K562 (cell line): ENCODE data around the gene PBX2. TPM values are rescaled to one million over a fixed set of nuclear protein-coding genes. Genes with fewer than 3 reads are reported as not detected.

Experiments
- BHLHE40 ChIP-seq: IDR thresholded peaks from 2 replicates; pipeline ENCODE4 v1.6.1; 2011; ENCODE audit warnings: low read length, improper control_type of control experiment
- CBX8 ChIP-seq: fragments of 200-600 bp; sonication (generic); IDR thresholded peaks from 2 replicates; pipeline ENCODE4 v1.6.1; 2012; ENCODE audit warnings: borderline replicate concordance, mixed run types, low read depth, mild to moderate bottlenecking, moderate library complexity, mixed read lengths, low read length, control low read depth, inconsistent platforms; ENCODE audit not compliant: poor library complexity, severe bottlenecking; ENCODE audit errors: extremely low read depth
- CTBP1 ChIP-seq: fragments of 450-650 bp; IDR thresholded peaks from 2 replicates; pipeline ENCODE4 v1.6.1; 2016; ENCODE audit warnings: borderline replicate concordance
- EWSR1 ChIP-seq: fragments of 450-650 bp; IDR thresholded peaks from 2 replicates; pipeline ENCODE4 v1.6.1; 2018; ENCODE audit warnings: borderline replicate concordance, mild to moderate bottlenecking, low read depth, moderate library complexity; ENCODE audit not compliant: partially characterized antibody
- FOXA1 ChIP-seq: fragments of 450-650 bp; IDR thresholded peaks from 2 replicates; pipeline ENCODE4 v1.6.1; 2016; ENCODE audit warnings: mild to moderate bottlenecking, borderline replicate concordance
- HNRNPLL ChIP-seq: fragments of 200-400 bp; formaldehyde crosslinking; IDR thresholded peaks from 2 replicates; pipeline ENCODE4 v1.6.1; 2017; ENCODE audit warnings: low read length, low read depth, mild to moderate bottlenecking; ENCODE audit not compliant: poor library complexity, severe bottlenecking
- MCM3 ChIP-seq: fragments of 450-650 bp; IDR thresholded peaks from 2 replicates; pipeline ENCODE4 v1.6.1; 2016
- NCOA1 ChIP-seq: fragments of 450-650 bp; IDR thresholded peaks from 2 replicates; pipeline ENCODE4 v1.6.1; 2016; ENCODE audit warnings: low read depth
- POLR2H ChIP-seq: IDR thresholded peaks from 2 replicates; pipeline ENCODE4 v1.6.1; 2016; ENCODE audit warnings: missing genetic modification characterization, low read depth, mild to moderate bottlenecking, control low read depth, missing compliant biosample characterization, moderate library complexity
- SAP30 ChIP-seq: fragments of 200-600 bp; sonication (generic); IDR thresholded peaks from 2 replicates; pipeline ENCODE4 v1.6.1; 2012; ENCODE audit warnings: borderline replicate concordance, low read depth, mild to moderate bottlenecking, moderate library complexity, low read length, control low read depth, inconsistent platforms; ENCODE audit not compliant: insufficient read depth, poor library complexity, severe bottlenecking
- SMARCC2 ChIP-seq: fragments of 450-650 bp; IDR thresholded peaks from 2 replicates; pipeline ENCODE4 v1.6.1; 2017; ENCODE audit warnings: antibody characterized with exemption, moderate library complexity, mild to moderate bottlenecking, low read depth
- SMC3 ChIP-seq: conservative IDR thresholded peaks from 2 replicates; pipeline ENCODE4 v1.6.1; 2011; ENCODE audit warnings: low read depth, low read length, improper control_type of control experiment; ENCODE audit not compliant: insufficient read depth
- TRIM28 ChIP-seq: fragments of 450-650 bp; IDR thresholded peaks from 2 replicates; pipeline ENCODE4 v1.6.1; 2017
- U2AF1 ChIP-seq: fragments of 200-400 bp; formaldehyde crosslinking; optimal IDR thresholded peaks from 2 replicates; pipeline ENCODE3; 2017; ENCODE audit warnings: mild to moderate bottlenecking, low read depth, low read length, moderate library complexity
- WHSC1 ChIP-seq: IDR thresholded peaks from one replicate; pipeline ENCODE4 v1.6.1; 2012; ENCODE audit warnings: low read length, control low read depth, inconsistent platforms
- ZFP30 ChIP-seq: fragments of 250-450 bp; sonication (Bioruptor Pico); IDR thresholded peaks from 2 replicates; pipeline ENCODE4 v1.8.0; 2022; ENCODE audit warnings: moderate library complexity, mild to moderate bottlenecking, inconsistent platforms, borderline replicate concordance
- ZNF224 ChIP-seq: sonication (generic); formaldehyde crosslinking; IDR thresholded peaks from 2 replicates; pipeline ENCODE4 v1.8.0; 2022; ENCODE audit warnings: mild to moderate bottlenecking, missing genetic modification reagents
- ZNF764 ChIP-seq: fragments of 250-450 bp; sonication (Bioruptor Pico); IDR thresholded peaks from 2 replicates; pipeline ENCODE4 v1.4.0; 2020; ENCODE audit warnings: low read depth, mild to moderate bottlenecking, moderate library complexity
- ZNF780A ChIP-seq: fragments of 250-450 bp; sonication (Bioruptor Pico); IDR thresholded peaks from 2 replicates; pipeline ENCODE4 v1.5.0; 2021; ENCODE audit warnings: mild to moderate bottlenecking
- polyA plus RNA-seq, 8 experiments: library from polyadenylated mRNA; depleted of rRNA in 4 of 8; stranded (reverse) in 5 of 8; unstranded in 3 of 8; fragments of >200 nt; fragmentation: Nextera tagmentation in 2 of 8; fragmentation: Illumina TruSeq in 1 of 8; extraction: Ambion mirVana in 2 of 8; extraction: Trizol in 1 of 8; gene quantifications; 2 replicates each; pipeline versions ENCODE4 v1.2.1 to v1.2.3, GENCODE V29; 2011 to 2014; ENCODE audit warnings: inconsistent platforms in 1 of 8, missing spikeins in 1 of 8
- total RNA-seq, 7 experiments: library from RNA; depleted of rRNA in 6 of 7; stranded (reverse); fragments of >200 nt in 6 of 7; fragmentation: Illumina TruSeq in 2 of 7; extraction: Trizol in 2 of 7; gene quantifications; 2 replicates each; pipeline versions ENCODE4 v1.2.1 to v1.2.3, GENCODE V29; 2011 to 2021; ENCODE audit warnings: low replicate concordance in 1 of 7
- TF ChIP-seq, protein P1 (sequence below): IDR thresholded peaks from 2 replicates; pipeline ENCODE4 v1.6.1; 2011; ENCODE audit warnings: borderline replicate concordance, low read depth, mild to moderate bottlenecking, moderate library complexity, low read length; ENCODE audit not compliant: insufficient read depth, poor library complexity, severe bottlenecking
- TF ChIP-seq, protein P2 (sequence below): fragments of 200-800 bp; sonication (Bioruptor generic); IDR thresholded peaks from 2 replicates; pipeline ENCODE4 v1.6.1; 2017; ENCODE audit warnings: missing genetic modification characterization, missing compliant biosample characterization
- TF ChIP-seq, protein P3 (sequence below): fragments of 250-450 bp; sonication (Bioruptor Pico); IDR thresholded peaks from 2 replicates; pipeline ENCODE4 v1.4.0; 2020; ENCODE audit warnings: mild to moderate bottlenecking, moderate library complexity, borderline replicate concordance

The PBX2 gene
- total and polyA plus RNA-seq, 9 of the 15 experiments (the other 6 are each of a cell fraction or from before 2014, with no cell fraction given), result 1.9 to 134 (median 62.5) TPM

DNA sequence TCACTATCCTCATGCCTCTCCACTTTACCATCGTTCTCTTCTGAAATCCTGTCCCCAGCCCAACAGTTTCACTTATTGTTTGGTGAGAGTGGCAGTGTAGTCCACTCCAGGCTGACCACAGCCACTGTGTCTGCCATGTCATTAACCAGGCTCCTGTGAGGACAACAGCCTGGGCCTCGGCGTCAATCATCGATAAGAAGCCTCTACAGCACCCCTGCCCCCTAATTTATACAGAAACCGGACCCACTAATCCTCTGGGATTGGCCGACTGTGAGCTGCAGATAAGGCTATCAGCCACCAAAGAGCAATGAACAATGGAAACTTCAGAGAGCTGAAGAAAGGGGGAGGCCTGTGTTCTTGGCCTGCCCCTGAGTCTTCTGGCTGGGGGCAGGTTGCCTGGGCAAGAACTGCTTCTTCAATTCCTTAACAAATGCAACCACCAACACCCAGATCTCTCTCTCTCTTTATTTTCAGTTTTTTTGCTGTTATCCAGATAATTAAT is 22.2 kb downstream of the PBX2 start (continued):
- TF ChIP-seq FOXA1 (no peak), ZFP30 (CRISPR knock-in tag) (no peak), ZNF224 (CRISPR knock-in tag) (no peak), BHLHE40 (peak; percentile 61), EWSR1 (no peak), CBX8 (no peak), CTBP1 (no peak; the same call in 1 of the 2 replicates), TRIM28 (peak; percentile 91; the same call in 1 of the 2 replicates), ZNF764 (CRISPR knock-in tag) (no peak), U2AF1 (no peak), SMC3 (no peak), NCOA1 (peak; percentile 87; the same call in 1 of the 2 replicates), ZNF780A (no peak), POLR2H (tag) (no peak), HNRNPLL (no peak), MCM3 (no peak), SAP30 (no peak), SMARCC2 (peak; percentile 90), WHSC1 (no peak)
- TF ChIP-seq, protein P1, sequence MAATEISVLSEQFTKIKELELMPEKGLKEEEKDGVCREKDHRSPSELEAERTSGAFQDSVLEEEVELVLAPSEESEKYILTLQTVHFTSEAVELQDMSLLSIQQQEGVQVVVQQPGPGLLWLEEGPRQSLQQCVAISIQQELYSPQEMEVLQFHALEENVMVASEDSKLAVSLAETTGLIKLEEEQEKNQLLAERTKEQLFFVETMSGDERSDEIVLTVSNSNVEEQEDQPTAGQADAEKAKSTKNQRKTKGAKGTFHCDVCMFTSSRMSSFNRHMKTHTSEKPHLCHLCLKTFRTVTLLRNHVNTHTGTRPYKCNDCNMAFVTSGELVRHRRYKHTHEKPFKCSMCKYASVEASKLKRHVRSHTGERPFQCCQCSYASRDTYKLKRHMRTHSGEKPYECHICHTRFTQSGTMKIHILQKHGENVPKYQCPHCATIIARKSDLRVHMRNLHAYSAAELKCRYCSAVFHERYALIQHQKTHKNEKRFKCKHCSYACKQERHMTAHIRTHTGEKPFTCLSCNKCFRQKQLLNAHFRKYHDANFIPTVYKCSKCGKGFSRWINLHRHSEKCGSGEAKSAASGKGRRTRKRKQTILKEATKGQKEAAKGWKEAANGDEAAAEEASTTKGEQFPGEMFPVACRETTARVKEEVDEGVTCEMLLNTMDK, result no peak
- TF ChIP-seq, protein P2, sequence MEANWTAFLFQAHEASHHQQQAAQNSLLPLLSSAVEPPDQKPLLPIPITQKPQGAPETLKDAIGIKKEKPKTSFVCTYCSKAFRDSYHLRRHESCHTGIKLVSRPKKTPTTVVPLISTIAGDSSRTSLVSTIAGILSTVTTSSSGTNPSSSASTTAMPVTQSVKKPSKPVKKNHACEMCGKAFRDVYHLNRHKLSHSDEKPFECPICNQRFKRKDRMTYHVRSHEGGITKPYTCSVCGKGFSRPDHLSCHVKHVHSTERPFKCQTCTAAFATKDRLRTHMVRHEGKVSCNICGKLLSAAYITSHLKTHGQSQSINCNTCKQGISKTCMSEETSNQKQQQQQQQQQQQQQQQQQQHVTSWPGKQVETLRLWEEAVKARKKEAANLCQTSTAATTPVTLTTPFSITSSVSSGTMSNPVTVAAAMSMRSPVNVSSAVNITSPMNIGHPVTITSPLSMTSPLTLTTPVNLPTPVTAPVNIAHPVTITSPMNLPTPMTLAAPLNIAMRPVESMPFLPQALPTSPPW, result peak; percentile 92
- TF ChIP-seq, protein P3, sequence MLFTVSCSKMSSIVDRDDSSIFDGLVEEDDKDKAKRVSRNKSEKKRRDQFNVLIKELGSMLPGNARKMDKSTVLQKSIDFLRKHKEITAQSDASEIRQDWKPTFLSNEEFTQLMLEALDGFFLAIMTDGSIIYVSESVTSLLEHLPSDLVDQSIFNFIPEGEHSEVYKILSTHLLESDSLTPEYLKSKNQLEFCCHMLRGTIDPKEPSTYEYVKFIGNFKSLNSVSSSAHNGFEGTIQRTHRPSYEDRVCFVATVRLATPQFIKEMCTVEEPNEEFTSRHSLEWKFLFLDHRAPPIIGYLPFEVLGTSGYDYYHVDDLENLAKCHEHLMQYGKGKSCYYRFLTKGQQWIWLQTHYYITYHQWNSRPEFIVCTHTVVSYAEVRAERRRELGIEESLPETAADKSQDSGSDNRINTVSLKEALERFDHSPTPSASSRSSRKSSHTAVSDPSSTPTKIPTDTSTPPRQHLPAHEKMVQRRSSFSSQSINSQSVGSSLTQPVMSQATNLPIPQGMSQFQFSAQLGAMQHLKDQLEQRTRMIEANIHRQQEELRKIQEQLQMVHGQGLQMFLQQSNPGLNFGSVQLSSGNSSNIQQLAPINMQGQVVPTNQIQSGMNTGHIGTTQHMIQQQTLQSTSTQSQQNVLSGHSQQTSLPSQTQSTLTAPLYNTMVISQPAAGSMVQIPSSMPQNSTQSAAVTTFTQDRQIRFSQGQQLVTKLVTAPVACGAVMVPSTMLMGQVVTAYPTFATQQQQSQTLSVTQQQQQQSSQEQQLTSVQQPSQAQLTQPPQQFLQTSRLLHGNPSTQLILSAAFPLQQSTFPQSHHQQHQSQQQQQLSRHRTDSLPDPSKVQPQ (CRISPR knock-in tag), result no peak
